Astrocyte of the cerebellum (primary cell): ENCODE data around the gene GRID1.

Experiments used
- DNase-seq: peaks from one replicate; pipeline ENCODE4 v3.0.0-alpha.2; 2011; ENCODE audit warnings: low read depth
- H3K4me3 ChIP-seq: 2 replicates; pipeline ENCODE4 v1.5.1; 2011; ENCODE audit warnings: mild to moderate bottlenecking, low read depth, low read length, moderate library complexity
- in situ Hi-C: cut with HindIII; loops from 2 replicates; pipeline ENCODE4 v1.10.0; 2017; ENCODE audit warnings: low sequenced_read_pairs
- TF ChIP-seq, protein P1 (sequence below): IDR thresholded peaks from 2 replicates; pipeline ENCODE4 v1.5.1; 2012; ENCODE audit warnings: low read length, low read depth, moderate library complexity, mild to moderate bottlenecking; ENCODE audit errors: missing control alignments

The GRID1 gene

GRCh38 chr10:85916286-85916685, 450.3 kb downstream of the GRID1 start:
- no peak for DNase-seq
- TF ChIP-seq, protein P1, sequence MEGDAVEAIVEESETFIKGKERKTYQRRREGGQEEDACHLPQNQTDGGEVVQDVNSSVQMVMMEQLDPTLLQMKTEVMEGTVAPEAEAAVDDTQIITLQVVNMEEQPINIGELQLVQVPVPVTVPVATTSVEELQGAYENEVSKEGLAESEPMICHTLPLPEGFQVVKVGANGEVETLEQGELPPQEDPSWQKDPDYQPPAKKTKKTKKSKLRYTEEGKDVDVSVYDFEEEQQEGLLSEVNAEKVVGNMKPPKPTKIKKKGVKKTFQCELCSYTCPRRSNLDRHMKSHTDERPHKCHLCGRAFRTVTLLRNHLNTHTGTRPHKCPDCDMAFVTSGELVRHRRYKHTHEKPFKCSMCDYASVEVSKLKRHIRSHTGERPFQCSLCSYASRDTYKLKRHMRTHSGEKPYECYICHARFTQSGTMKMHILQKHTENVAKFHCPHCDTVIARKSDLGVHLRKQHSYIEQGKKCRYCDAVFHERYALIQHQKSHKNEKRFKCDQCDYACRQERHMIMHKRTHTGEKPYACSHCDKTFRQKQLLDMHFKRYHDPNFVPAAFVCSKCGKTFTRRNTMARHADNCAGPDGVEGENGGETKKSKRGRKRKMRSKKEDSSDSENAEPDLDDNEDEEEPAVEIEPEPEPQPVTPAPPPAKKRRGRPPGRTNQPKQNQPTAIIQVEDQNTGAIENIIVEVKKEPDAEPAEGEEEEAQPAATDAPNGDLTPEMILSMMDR = no peak
- in situ Hi-C loops = no loop called here
- H3K4me3 ChIP-seq = no peak overlapping the region

GRCh38 chr10:85915245-85915846, 451.2 kb downstream of the GRID1 start:
- TF ChIP-seq, protein P1 = no peak

DNA sequence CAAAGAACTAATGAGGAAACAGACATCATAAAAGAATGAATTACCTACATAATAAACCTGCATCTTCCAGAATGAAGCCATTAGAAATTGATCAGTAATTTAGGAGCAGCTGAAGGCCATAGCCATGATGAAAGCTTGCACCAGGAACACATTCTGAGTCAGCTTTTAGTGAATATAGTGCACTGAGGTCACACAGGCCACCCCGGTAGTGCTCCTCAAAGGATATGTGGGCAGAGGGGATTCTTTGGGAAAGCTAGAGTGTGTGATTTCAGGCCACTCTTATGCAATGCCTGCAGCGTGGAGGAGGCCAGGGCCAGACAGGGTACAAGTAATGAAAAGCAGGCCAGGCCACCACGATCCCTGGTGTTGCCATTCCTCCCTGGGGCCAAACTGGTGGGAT, 451.9 kb downstream of the GRID1 start:
- TF ChIP-seq, protein P1 = no peak
- no peak overlapping the region for H3K4me3 ChIP-seq
- DNase-seq = no peak
- in situ Hi-C loops = no loop called here

More at GRCh38 chr10:85915245-85915846, 451.2 kb downstream of the GRID1 start:
- DNase-seq = no peak
- in situ Hi-C loops = no loop called here
- no peak overlapping the region for H3K4me3 ChIP-seq

DNA sequence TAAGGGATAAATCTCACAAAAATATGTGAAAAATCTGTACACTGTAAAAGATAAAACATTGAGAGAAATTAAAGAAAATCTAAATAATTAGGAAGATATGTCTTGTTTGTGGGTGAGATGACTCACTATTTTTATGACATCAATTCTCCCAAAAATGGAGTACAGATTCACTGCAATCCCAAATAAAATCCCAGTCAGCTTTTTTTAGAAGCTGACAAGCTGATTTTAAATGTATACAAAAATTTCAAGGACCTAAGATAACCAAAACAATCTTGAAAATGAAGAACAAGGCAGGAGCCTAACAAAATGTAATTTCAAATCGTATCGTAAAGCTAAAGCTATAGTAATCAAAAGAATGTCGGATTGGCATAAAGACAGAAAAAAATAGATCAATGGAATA, 458.1 kb downstream of the GRID1 start:
- H3K4me3 ChIP-seq = no peak overlapping the region
- DNase-seq = no peak
- TF ChIP-seq, protein P1 = no peak
- in situ Hi-C loops = no loop called here

- in situ Hi-C loops = no loop called here
Observed at GRCh38 chr10:85902051-85902450, 464.5 kb downstream of the GRID1 start.

DNA sequence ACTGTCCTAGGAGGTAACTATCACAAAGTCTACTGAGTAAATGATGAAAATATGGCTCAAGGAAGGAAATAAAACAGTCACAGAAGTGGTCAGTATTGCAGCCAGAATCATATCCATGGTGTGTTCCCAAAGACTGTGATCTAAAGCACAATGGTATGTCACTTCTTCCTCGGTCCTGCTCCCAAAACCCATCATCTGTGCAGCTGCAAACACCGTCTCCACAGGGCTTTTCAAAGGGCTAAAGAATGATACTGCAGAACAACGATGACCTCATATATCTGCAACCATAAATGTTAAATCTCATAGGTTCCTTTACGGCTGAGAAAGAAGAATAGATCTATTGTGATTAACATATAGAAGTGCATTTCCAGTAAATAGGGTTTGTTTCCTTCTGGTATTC, 465.0 kb downstream of the GRID1 start:
- no peak for DNase-seq
- no peak overlapping the region for H3K4me3 ChIP-seq
- in situ Hi-C loops = no loop called here
- TF ChIP-seq, protein P1 = no peak

More at GRCh38 chr10:85902051-85902450, 464.5 kb downstream of the GRID1 start:
- TF ChIP-seq, protein P1 = no peak
- no peak for DNase-seq
- H3K4me3 ChIP-seq = no peak overlapping the region

DNA sequence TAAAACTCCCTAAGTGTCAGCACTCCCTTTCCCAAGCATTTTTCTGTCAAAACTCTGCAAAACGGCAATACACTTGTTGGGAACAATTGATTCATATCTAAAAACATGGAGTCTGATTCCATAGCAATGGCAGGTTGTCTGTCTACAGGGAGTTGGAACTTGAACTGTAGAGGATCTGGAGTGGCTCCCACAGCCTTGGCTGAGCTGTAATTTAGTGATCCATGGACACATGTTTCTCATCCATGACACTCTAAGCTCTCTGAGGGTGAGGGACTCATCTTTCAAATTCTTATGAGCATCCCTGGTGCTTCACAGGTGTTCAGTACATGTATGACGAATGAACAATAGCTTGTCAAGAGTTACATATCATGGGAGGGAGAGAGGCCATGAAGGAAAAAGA, 466.1 kb downstream of the GRID1 start:
- no peak for DNase-seq
- H3K4me3 ChIP-seq = no peak overlapping the region
- in situ Hi-C loops = no loop called here
- TF ChIP-seq, protein P1 = no peak
